GOT3 (cell line): Measurements from ENCODE around the gene UPF1.

ENCODE experiments used
- DNase-seq: peaks from one replicate; lab custom pipeline; 2025; ENCODE audit warnings: mixed read lengths; lab: John Stamatoyannopoulos, UW

The UPF1 gene

GRCh38 chr19:18875726-18876125 lies 44.0 kb downstream of the UPF1 start:
- no peak for DNase-seq

GRCh38 chr19:18876865-18877264 lies 45.1 kb downstream of the UPF1 start:
- DNase-seq = no peak

DNA sequence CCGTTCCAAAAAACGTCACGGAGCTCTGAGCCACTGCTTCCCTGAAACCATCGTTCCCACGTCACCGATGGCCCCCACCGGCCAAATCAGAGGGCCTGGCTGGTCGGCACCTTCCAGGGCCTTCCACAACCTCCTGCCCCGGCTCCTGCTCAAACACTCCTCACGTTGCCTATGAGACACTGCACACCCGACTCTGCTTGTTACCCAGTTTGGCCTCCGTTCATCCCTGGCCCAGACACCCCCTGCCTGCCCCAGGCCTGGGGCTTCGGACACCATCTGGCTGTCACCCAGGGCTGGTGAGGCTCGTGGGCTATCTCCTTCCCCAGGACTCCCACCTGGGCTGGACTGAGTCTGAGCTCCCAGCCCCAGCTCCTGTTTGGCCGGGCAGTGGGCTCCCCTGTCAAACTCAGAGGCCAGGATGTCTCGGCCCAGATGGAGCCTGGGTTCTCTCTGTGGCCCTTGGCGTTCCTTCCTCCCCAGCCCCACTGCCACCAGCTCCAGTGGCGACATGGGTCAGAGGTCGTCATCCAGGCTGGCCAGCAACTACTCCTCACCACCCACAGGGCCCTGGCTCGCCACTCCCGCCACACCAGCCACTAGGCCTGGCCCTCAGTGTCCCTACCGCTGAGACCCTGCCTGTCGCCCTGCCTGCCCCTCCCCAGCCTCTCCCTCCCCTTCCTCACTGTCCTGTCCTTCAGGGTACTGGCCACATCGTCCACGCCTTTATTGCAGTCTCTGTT lies 46.5 kb downstream of the UPF1 start:
- no peak for DNase-seq

- DNase-seq = no peak
These were observed 47.3 kb downstream of the UPF1 start for GRCh38 chr19:18878858-18879578.

DNA sequence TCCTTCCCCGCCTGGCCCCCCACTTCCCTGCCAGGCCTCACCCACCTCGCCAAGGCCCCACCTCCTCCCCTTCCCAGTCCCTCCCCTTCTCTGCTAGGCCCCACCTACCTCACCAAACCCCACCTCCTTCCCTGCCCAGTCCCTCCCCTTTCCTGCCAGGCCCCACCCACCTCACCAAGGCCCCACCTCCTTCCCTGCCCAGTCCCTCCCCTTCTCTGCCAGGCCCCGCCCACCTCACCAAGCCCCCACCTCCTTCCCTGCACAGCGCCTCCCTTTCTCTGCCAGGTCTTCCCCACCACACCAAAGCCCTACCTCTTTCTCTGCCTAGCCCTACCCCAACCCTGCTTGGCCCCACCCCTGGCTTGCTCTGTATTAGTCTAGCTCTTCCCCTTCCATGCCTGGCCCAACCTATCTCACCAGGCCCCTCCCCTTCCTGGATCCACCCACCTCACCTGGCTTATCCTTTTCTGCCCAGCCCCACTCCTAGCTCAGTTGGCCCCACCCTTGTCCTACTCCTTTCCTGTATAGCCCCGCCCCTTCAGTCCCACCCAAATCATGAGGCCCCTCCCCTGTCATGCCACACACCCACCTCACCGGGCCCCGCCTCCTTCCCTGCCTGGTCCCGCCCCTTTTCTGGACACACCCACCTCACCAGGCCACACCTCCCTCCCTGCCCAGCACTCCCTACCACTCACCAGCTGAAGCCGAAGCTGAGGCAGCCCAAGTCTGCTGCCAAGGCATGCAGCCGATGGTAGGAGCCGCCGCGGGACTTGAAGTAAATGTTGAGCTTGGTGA lies 48.0 kb downstream of the UPF1 start:
- DNase-seq = no peak

GRCh38 chr19:18881491-18881890 lies 49.7 kb downstream of the UPF1 start:
- no peak for DNase-seq

DNA sequence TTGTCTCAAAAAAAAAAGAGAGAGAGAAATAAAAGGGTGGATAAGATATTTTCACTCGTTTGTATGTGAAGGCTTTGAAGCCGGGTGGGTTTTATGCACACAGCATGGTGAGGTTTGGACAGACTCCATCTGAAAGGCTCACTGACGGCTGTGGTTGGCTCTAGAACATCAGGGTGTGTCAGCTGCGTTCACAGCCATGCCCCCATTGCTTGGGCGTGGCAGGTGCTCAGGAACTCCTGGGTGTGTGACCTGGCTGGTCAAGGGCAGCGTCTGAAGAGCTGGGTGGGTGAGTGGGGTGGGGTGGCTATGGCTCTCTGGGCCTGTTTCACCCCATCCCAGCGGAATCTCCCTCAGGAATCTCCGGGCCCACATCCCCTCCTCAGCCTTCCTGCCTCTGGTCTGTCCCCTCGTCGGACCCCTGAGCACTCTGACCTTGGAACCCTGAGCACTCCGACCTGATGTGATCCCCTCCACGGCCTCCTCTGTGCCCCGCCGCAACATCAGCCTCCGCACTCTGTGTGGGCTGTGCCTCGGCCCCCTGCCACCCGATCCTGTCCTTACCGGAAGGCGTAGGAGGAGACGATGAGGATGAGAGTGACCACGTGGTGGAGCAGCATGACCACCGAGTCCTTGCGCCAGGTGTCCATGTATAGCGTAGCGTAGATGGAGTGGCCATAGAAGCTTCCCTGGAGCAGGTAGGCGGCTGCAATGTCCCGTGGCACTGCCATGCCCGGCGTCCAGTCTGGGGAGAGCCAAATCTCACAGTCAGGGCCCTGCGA lies 52.0 kb downstream of the UPF1 start:
- no peak for DNase-seq

DNA sequence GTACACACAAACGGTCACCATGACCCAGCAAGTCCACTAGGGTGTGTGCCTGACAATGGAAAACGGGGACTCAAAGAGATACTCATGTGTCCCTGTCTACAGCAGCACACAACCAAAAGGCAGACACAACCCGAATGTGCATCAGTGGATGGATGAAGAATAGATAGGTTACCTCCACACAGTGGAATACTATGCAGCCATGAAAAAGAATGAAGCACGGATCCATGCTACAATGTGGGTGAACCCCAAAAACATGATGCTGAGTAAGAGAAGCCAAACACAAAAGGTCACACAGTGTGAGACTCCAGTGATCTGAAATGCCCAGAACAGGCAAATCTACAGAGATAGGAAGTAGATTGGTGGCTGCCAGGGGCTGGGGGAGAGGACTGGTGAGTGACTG lies 55.2 kb downstream of the UPF1 start:
- no peak for DNase-seq

DNA sequence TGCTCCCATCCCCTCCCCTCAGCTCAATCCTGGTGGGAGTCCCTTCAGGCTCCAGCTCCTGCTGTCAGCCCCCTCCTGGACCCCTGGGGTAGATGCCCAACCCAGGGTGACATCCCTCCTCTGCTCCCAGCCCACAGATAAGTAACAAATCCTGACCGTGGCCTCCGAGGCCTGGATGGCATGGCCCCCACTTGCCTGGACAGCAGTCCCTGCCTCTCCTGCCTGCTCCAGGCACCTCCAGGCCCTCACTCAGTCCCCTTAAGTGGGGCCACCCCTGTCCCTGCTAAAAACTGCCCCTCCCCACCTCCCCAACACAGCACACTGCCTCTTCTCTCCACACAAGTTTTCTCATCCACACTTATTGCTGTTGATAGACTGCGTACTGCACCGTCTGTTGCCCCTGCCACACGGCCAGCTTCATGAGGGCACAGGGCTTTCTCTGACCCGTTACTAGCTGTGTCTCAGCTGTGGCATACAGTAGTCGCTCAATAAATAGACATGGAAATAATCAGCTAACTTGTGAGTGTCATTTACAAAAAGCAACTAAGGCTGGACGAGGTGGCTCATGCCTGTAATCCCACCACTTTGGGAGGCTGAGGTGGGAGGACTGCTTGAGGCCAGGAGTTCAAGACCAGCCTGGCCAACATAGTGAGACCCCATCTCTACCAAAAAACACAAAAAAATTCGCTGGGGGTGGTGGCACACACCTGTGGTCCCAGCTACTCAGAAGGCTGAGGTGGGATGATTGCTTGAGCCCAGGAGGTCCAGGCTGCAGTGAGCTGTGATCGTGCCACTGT lies 58.4 kb downstream of the UPF1 start:
- DNase-seq = no peak

DNA sequence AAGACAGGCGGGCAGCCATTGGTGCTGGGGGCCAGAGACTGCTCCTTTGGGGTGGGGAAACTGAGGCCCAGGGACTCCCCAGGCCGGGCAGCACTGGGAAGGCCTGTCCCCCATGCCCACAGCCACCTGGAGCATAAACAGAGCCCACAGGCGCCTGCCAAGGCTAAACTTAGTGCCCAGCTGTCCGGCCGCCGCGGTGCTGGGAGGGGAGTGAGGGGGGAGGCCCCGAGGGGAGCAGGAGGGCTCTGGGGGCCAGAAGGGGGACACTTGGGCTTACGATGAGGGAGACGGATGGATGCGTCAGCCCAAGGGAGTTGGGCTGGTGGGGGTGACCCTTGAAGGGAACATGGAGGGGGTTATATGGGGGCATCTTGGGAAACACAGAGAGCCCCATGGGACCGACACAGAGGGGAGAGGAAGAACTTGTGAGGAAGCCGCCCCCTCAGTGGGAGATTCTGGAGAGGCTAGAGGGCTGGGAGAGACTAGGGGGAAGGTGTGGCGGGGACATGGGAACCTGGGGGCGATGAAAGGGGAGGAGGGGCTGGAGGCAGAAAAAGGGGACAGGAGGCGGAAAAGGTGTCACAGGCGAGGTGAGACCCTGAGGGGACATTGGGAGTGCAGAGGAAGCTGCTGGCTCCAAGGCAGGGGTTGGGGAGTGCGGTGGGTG lies 62.0 kb downstream of the UPF1 start:
- no peak for DNase-seq

- no peak for DNase-seq
These were observed 62.7 kb downstream of the UPF1 start for GRCh38 chr19:18894254-18895037.

- DNase-seq = no peak
These were observed 63.5 kb downstream of the UPF1 start for GRCh38 chr19:18895038-18895823.

GRCh38 chr19:18895824-18896341 lies 64.1 kb downstream of the UPF1 start, which contains the start of gene CERS1:
Gene CERS1 (minus strand): TSS chr19:18896158. CDS start chr19:18896072, 86 bp downstream.
- no peak for DNase-seq

DNA sequence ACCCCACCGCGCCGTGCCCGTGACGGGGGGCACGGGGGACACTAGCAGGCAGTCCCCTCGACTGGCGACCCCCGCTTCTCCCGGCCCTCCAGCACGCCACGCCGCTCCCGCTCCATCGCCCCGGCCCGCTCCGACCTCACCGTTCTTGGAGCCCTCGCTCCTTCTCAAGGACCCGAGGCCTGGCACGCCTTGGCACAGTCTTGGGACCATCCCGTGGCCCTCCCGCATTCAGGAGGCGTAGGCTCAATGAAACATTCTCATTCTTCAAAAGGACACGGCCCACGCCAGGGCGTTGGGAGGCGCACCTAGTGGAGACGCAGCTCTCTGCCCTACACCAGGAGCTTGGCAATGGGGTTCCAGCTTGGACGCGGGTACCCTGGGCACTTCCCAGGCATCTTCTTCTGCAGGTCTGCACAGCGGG lies 64.7 kb downstream of the UPF1 start:
- DNase-seq = no peak

GRCh38 chr19:18897094-18898029 lies 65.6 kb downstream of the UPF1 start:
- no peak for DNase-seq

GRCh38 chr19:18898081-18898606 lies 66.4 kb downstream of the UPF1 start:
- no peak for DNase-seq
